GM20000 (cell line): ENCODE data around the gene TGM5.

Source experiments
- DNase-seq: peaks from one replicate; pipeline ENCODE4 v3.0.0; 2012; ENCODE audit warnings: low spot score
- TF ChIP-seq, protein P1 (sequence below): IDR thresholded peaks from 2 replicates; pipeline ENCODE4 v1.5.1; 2012; ENCODE audit warnings: mild to moderate bottlenecking, control low read depth; ENCODE audit errors: extremely low read depth, missing control alignments

TGM5 gene

DNA sequence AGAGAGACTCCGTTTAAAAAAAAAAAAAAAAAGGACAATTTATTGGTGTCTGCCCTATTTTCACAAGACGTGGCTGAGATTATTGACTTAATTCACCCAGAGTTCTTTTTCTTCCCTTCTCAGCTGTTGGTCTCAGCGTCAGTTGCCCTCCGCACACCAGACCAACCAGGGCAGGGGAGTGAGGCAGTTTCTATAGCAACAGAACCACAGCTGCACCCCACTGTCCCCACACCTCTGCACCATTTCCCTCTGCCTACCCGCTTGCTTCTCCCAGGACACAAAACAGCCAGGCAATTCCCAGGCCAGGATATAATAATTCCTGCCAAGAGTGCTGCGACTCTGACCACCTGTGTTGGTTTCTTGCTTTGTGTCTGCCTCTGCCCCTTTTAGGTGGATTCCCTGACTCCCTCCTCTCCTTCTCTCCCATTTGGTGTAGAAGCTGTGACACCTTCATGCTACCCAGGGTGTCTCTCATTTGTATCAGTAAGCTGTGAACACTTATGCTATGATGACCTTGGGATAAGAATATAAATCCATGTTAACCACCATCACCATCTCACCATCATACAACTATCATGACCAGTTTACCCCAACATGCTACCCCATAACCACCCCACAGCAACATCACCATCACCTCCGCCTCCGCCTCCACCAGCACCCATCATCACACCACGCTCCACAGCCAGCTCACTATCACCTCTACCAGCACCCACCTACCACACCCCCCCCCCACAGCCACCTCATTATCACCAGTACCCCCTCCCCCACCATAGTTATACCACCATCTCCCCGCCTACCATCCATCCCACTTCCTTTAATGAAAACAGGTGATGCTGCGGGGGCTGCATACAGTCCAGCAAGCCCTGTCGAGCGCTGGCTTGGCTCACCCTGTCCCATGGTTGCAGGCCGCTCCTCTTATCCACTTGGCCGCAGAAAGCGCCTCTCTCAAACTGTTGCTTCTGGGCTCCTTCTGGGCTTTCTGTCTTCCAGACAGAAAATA is 46.5 kb downstream of the TGM5 start:
- TF ChIP-seq, protein P1, sequence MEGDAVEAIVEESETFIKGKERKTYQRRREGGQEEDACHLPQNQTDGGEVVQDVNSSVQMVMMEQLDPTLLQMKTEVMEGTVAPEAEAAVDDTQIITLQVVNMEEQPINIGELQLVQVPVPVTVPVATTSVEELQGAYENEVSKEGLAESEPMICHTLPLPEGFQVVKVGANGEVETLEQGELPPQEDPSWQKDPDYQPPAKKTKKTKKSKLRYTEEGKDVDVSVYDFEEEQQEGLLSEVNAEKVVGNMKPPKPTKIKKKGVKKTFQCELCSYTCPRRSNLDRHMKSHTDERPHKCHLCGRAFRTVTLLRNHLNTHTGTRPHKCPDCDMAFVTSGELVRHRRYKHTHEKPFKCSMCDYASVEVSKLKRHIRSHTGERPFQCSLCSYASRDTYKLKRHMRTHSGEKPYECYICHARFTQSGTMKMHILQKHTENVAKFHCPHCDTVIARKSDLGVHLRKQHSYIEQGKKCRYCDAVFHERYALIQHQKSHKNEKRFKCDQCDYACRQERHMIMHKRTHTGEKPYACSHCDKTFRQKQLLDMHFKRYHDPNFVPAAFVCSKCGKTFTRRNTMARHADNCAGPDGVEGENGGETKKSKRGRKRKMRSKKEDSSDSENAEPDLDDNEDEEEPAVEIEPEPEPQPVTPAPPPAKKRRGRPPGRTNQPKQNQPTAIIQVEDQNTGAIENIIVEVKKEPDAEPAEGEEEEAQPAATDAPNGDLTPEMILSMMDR: no peak
- no peak for DNase-seq

DNA sequence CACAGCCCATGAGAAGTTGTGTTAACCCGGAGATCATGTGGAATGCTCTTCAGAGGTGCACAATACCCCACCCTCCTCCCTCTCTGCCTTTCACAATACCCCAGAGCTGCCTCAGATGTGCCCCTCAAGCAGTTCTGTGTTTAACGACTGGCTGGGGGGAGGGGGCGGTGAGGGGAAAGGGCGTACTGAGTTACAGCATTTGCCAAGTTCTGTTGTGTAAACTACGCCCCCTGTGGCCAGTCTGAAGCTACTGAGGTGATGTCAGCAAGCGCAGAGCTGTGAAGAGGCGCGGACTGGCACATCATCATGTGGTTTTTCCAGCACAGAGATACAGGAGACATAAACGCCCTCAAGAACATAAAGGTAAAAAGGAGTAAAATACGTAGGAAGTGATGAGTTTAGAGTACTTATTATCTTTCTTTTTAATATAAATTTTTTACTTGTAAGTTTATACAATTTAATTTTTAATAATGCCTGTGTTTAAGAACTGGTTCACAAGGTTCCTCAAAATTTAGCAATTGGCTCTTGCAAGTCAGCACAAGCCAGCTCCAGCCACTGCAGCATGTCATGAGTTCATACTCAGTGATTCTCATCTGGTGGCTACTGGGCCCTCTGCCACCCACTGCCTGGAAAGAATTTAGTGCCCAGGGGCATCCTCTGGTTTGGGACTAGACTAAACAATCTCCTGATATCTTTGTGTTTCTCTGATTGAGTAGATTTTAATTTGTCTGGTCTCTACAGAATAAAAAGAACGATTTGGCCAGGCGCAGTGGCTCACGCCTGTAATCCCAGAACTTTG is 47.6 kb downstream of the TGM5 start:
- DNase-seq: no peak
- TF ChIP-seq, protein P1: no peak

DNA sequence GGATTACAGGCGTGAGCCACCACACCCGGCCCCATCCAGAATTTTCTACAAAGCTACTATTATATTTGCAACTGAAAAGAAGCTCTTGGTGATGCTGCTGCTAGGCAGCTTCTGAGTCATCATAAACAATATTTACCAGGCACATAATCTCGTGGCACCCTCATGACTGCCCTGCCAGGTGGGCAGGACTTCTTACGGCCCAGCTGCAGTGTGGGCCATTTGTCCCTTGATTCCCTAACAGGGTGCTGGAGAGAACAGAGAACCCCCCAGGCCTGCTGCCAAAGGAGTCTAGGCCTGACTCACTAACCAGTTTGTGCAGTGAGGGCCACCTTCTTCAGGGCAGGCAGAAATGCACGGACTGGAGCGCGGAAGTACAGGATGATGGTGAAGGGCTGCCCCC is 50.8 kb downstream of the TGM5 start:
- no peak for DNase-seq
- TF ChIP-seq, protein P1: no peak

DNA sequence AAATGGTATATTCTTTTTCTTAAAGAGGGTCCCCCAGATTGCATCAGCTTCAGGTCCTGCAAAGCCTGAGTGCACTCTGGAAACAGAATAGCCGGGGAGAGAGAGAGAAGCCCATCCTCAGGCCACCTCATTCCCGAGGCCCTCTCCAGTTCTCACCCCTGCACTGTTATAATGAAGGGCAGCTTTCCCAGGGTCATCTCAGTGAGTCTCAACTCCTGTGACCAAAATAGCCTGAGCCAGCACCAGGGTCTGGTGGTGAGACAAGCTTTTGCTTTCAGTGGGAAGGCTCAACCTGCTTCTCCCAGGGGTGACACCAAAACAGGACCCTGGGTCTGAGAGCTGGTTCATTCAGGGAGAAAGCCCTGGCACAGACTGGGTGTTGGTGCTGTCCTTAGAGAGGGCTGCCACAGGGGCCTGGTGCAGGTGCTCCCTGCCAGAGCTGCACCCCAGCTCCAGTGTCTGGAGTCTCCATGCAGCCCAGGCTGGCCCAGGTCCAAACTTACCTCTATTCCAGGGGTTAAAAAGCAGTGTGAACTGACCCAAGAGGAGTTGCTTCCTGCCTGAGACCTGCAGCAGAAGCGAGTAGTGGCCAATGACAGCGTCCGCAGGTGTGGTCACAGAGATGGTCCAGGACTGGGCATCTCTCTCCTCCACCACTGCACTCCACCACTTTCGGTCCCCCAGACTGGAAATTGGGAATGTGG is 52.0 kb downstream of the TGM5 start:
- no peak for DNase-seq
- TF ChIP-seq, protein P1: no peak

DNA sequence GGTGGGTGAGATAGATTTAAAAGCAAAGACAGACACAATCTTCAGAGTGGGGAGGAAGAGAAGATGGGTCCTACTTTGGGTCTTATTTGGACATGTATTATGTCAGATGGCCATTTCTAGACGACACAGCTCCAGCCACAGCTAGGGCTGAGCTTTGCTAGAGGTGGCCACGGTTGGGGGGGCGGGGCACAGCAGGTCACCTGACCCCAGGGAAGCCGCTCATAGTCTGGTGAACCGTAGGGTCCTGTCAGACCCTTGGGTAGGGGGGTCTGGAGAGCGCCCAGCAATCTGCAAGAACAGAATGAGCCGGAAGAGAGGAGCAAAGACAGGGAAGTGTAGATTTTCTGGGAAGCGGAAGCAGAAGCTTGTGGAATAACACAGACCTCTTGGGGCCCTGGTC is 52.6 kb downstream of the TGM5 start:
- no peak for DNase-seq
- TF ChIP-seq, protein P1: no peak

DNA sequence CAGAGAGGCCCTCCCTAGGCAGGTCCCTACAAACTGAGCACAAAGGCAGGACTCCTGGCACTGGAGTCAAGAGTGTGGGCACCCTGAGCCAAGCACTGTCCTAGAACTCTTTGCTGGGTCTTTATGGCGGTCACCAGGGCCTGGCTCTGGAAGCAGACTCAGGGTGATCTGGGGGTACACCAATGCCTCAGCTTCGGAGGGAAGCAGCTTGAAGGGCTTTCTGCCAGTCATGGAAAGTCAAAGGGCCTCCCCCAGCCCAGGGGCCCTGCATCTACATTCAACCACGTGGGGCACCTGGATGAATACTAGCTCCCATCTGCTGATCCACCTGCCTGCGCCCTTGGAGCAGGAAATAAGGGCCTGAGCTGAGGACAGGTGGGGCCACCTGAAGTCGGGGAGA is 53.3 kb downstream of the TGM5 start:
- TF ChIP-seq, protein P1: no peak
- no peak for DNase-seq

DNA sequence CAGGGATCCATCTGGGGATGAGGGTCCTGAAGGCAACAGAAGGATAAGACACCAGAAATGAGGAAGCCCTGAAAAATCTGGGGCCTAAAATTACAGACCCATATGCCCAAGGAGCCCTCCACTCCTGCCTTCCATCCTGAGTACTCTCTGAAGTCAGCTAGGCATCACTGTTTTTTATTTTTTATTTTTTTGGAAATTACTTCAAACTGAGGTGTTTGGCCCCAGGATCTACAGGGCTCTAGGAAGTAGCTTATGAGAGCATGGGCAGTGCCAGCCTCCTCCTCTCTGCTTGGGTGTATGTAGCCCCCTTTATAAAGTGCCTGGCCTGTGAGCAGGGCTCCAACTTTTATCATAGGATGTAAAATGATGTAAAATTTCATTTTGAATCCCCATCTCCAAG is 53.8 kb downstream of the TGM5 start:
- TF ChIP-seq, protein P1: no peak
- no peak for DNase-seq
